Activated CD8-positive, alpha-beta memory T cell treated with anti-CD3 and anti-CD28 coated beads, Interleukin-2, amount 50 U/mL, for 4 hours (primary cell): ENCODE measurements around the gene CDIP1.

Experiments used
- DNase-seq: peaks from one replicate; pipeline ENCODE4 v3.0.0-alpha.2; 2020

Gene CDIP1

DNA sequence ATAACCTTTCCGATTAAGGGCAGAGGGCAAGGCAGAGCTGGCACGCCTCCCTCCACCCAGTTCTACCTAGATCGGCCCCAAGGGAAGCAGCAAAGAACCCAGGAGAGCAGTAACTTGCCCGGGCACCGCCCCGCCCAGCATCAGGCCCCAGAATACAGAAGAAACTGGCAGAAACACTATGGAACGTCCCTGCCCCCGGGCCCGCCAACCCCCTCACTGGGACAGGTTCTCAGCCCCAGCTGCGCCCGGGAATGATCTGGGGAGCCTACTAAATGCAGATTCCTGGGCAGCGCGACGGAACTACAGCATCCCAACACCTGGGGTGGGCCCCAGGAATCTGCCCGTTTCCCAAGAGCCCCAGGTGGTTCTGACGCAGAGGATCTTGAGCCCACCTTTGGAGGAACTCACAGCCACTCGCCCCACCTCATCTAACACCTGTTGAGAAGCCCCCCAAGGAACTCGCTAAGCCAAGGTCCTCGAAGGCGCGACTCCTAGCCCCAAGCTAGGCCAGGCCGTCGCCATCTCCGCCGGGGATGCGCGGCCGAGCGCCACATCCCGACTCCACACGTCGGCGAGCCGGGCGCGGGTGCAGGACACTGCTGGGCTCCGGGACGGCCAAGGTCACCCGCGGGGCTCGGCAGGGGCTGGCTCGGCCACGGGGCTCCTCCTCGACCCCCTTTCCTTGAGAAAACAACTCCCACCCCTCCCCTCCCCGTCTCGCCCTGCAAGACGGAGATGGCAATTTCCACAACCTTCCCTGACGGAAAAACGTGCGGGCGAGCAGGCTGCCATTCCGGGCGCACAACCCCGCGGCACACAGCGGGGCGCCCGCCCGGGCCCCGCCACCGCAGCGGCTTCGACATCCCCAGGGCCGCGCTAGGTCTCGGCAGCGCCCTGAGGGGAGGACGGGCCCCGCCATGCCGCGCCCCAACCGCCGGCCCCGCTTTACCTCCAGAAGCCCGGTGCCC lies 913 bp downstream of the CDIP1 start:
- DNase-seq: no peak

DNA sequence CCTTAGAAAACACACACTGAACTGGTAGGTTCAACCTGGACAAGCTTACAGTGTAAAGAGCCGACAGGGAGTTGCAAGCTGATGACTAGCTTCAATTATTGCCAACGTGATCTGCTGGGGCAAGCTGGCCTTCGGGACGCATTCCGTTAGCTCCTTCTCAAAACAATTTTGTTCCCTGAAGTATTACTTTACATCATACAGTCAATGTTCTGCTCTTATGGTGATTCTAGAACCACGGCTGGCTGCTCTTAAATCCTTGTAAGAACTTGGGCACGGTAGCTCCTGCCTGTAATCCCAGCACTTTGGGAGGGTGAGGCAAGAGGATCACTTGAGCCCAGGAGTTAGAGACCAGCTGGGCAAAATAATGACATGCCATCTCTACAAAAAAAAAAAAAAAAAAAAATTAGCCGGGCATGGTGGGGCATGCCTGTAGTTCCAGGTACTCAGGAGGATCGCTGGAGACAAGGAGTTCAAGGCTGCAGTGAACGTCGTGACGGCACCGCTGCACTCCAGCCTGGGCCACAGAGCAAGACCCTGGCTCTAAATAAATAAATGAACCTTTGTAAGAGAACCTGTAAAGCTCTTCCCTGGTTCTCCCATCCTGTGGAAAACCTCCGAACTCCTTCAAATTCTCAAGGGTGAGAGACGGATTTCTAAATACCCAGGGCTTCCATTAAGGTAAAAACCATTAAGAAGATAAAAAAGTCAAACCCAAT lies 2.0 kb downstream of the CDIP1 start:
- DNase-seq: no peak

GRCh38 chr16:4535627-4536108 lies 2.9 kb downstream of the CDIP1 start:
- DNase-seq: no peak

DNA sequence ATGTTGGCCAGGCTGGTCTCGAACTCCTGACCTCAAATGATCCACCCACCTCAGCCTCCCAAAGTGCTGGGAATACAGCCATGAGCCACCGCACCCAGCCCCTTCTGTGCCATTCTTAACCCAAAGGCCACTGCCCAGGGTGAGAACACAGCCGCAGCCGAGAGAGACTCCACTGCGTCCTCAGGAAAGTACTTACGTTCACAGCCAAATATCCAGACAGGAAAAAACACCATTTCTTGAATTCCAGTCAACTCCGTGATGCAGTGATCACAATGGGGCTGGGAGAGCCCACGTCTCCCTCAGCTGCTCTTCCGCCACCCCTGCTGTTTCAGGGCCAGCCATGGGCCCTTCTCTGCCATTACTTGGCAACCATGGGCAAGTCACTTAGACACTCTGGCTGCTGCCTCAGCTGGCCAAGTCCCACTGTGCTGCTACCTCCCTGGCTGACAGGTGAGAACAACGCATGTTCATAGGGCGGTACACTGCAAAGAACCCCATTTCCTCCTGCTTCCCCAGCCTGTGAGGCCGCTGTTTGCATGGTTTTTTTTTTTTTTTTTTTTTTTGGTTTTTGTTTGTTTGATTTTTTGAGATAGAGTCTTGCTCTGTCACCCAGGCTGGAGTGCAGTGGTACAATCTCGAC lies 4.3 kb downstream of the CDIP1 start:
- DNase-seq: no peak

GRCh38 chr16:4533490-4533889 lies 5.1 kb downstream of the CDIP1 start:
- DNase-seq: no peak

- no peak for DNase-seq
Observed at GRCh38 chr16:4532238-4532637, 6.3 kb downstream of the CDIP1 start.

- no peak for DNase-seq
Observed at GRCh38 chr16:4531811-4532210, 6.8 kb downstream of the CDIP1 start.

GRCh38 chr16:4529085-4530060 lies 9.2 kb downstream of the CDIP1 start:
- DNase-seq: no peak

GRCh38 chr16:4525634-4526277 lies 12.8 kb downstream of the CDIP1 start:
- no peak for DNase-seq

DNA sequence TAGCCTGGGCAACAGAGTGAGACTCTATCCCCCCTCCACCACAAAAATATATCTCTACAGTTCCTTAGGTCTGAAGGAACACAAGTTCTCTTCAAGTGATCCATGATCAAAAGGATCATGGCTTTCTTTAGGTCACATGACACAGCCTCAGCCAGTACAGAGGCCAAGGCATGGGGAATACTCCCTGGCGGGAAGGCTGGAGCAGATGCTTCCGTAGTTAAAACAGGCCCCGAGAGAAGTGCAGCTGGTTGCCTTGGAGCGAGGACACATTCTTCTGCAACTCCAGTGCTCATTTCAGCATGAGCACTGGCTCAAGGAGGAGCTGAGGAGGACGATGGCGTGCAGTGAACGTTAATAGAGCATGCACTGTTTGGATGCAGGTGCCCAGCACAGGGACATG lies 13.5 kb downstream of the CDIP1 start:
- DNase-seq: no peak

DNA sequence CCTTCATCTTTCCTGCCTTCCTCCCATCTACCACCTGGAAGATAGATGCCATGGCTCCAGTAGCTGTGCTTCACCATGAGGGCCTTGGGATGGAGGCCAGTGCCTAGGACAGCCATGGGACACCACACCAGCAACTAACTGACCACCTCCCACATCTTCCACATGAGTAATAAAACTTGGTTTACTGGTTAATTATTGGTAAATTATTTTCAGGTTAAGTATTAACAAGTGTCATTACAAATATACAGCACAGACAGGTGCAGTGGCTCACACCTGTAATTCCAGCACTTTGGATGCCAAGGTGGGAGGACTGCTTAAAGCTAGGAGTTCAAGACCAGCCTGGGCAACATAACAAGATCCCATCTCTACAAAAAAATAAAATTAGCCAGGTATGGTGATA lies 14.0 kb downstream of the CDIP1 start:
- no peak for DNase-seq

DNA sequence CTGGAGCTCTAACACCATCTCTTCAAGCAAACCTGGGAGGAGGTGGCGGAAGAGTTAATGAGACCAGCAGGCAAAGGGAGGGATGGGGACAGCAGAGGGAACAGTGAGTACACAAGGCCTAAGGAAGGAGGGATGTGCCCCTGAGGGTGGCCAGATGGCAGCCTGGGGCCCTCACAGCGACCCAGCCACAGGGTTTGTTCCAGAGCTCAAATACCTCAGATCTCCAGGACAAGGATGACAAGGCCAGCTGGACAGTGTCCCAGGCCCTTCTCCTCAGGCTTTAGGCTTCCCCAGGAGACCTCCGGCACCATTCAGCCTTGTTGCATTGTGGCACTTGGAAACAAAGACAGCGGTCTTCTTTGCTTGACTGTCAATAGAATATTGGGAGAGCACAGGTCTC lies 14.9 kb downstream of the CDIP1 start:
- no peak for DNase-seq

DNA sequence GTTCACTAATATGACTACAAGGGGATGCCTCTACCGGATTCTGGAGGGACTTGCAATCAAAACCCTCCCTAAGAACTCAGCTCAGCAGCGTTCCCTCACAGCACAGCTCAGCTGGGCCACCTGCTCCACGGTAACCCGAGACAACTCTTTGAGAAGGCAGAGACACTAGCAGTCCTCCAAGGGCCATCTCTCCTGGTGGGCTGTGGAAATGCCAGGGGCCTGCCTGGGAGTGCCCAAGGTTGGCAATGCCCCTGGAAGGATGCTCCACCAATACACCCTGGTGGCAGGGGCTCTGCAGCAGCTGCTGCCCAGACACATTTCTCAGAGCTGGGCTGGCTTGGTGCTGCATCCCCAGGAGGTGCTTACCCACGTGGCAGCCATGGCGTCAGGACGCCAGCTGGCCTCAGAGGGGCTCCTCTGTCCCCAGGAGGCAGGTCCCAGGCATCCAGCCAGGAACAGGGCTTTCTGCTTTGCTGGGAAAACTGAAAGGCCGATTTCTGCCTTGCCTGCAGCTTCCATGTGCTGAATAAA lies 16.5 kb downstream of the CDIP1 start:
- no peak for DNase-seq

GRCh38 chr16:4520913-4521312 lies 17.7 kb downstream of the CDIP1 start:
- DNase-seq: no peak

DNA sequence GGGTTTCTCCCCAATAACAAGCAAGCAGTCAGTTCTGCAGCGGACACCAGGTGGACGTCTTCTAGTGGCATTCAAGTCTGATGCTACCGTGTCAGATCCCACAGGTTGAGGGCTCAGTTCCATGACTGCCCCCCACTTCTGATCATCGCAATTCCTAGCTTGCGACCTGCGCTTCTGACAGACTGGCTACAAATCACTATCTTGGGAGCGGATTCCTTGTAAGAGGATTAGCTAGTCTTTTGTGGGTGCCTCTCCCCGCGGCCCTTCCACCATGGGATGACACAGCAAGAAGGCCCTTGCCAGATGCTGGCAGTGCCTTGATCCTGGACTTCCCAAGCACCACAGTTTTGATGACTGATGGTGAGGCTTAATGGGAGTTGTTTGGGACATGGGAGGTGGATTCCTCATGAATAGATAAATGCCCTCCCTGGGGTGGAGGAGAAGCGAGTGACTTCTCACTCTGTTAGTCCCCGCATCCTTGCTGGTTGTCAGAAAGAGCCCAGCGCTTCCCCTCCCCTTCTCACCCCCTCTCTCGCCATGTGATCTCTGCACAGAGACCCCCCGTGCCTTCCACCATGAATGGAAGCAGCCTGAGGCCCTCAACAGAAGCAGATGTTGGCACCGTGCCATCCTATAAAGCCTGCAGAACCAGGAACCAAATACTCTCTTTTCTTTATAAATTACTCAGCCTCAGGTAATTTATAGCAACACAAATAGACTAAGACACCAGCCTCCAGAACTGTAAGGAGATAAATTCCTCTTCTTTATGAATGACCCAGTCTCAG lies 19.1 kb downstream of the CDIP1 start:
- DNase-seq: no peak

GRCh38 chr16:4517812-4518680 lies 20.5 kb downstream of the CDIP1 start:
- no peak for DNase-seq

DNA sequence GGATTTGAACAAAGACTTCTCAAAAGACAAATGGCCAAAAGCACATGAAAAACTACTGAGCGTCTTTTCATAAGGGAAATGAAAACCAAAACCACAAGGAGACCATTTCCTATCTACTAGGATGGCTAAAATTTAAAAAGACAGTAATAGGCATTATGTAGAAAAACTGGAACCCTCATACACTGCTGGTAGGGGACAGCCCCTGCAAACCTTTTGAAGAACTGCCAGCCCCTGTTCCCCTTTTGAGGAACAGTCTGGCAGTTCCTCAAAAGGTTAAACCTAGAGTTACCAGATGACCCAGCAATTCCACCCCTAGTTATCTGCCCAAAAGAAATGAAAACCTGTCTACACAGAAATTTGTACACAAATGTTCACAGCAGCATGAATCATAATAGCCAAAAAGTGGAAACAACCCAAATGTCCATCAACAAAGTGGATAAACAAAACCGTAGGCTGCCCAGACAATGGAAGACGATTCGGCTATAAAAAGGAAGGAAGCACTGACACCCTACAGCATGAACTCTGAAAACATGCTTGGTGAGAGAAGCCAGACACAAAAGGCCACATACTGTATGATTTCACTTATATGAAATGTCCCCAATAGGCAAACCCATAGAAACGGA lies 22.9 kb downstream of the CDIP1 start:
- no peak for DNase-seq

DNA sequence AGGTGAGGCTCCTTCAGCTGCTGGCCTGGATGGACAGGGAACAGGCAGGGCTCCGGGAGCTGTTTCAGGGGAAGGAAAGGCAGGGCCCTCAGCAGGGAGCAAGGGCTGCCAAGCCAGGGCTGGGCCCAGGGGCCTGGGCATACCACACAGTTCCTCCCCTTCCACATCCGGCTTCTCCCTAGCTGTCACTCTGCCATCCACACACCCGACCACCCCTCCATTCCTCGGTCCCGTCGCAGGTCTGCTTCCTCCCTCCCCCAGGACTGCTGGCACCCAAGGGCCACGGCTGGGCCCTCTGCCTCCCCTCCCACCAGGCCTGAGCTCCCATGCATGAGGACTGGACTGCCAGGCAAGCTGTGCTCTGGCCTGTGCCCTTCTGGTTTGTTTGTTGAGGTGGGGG lies 24.0 kb downstream of the CDIP1 start:
- no peak for DNase-seq

DNA sequence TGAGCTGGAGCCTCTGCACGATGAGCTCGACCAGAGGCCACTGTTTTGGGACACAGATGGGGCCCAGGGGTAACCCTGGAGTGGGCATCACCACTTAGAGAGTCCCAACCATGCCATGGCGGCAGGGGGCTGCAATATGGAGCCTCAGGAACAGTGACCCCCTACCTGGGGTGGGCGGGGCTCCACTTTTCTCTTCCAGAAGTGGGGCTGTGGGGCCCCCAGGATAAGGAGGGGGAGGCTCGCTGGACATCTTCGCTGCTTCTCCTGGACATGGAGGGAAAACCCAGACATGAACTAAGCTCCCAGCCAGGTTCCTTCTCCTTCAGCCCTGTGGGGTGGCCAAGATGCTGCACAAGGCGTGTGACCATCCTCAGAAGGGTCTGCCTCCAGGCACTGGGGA lies 24.7 kb downstream of the CDIP1 start:
- DNase-seq: no peak
